SH-SY5Y (cell line): ENCODE data around the gene LRRC2.

ENCODE experiments used
- GATA2 ChIP-seq: IDR thresholded peaks from 2 replicates; pipeline ENCODE4 v1.6.1; 2011; ENCODE audit warnings: mild to moderate bottlenecking, low read depth, low read length
- GATA3 ChIP-seq: IDR thresholded peaks from 2 replicates; pipeline ENCODE4 v1.6.1; 2011; ENCODE audit warnings: low read depth, mild to moderate bottlenecking, low read length, moderate library complexity

DNA sequence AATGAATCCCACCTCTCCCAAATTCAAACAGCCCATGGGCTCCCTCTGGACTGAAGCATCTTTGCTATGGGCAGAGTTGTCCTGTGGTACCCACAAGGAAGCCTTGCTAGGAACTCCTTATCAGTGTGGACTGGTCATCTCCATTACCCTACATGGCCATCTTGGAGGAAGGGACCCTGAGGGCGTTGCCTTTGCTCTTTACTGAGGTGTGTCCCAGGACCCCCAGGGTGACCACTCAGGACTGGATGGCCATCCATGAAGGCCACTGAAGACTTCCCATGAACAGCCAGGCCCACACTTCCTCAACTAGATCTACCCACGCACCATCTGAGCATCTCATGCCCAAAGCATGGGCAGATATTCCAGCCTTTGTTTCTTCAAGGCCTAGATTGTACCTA is 48.3 kb downstream of the LRRC2 start:
- TF ChIP-seq GATA2 (no peak), GATA3 (no peak)
